ENCODE results near the gene HBP1. TPM values are rescaled to one million over a fixed set of nuclear protein-coding genes. Genes with fewer than 3 reads are reported as not detected.

The HBP1 gene
- total and polyA plus RNA-seq, 2 of the 4 experiments (the other 2 are of a cell fraction) = 27.1 to 69.9 TPM

- TF ChIP-seq SMC3 (IDR thresholded peaks at IDR 0.05; ENCODE audit: low read depth, low read length) = no peak
Observed at GRCh38 chr7:107145067-107145838, 23.6 kb upstream of the HBP1 start (continued).

GRCh38 chr7:107147464-107148393 is 21.1 kb upstream of the HBP1 start:
- H3K4me2 ChIP-seq (ENCODE audit: low read depth, low read length) = no peak overlapping the region
- peak overlapping the region; percentile 57; the same call in 1 of the 2 replicates for H2BK20ac ChIP-seq (ENCODE audit: low read depth, low read length)
- no peak overlapping the region for H3K23ac ChIP-seq (ENCODE audit: low read depth, low read length)
- BruUV-seq (replicated peaks) = no TSS peak
- H3K27ac ChIP-seq (ENCODE audit: insufficient read depth, low read length) = no peak overlapping the region
- peak; percentile 68 for TF ChIP-seq RAD21 (IDR thresholded peaks at IDR 0.05; ENCODE audit: low read length)
- TF ChIP-seq POLR2A (IDR thresholded peaks at IDR 0.05; ENCODE audit: low read depth, low read length) = no peak
- peak; percentile 66 for TF ChIP-seq CTCF (conservative IDR thresholded peaks at IDR 0.05; ENCODE audit: low read depth, low read length)
- peak; percentile 48 for TF ChIP-seq SMC3 (IDR thresholded peaks at IDR 0.05; ENCODE audit: low read depth, low read length)
- TF ChIP-seq RFX5 (IDR thresholded peaks at IDR 0.05; ENCODE audit: low read depth, low read length) = no peak
- TF ChIP-seq MXI1 (IDR thresholded peaks at IDR 0.05; ENCODE audit: borderline replicate concordance, low read depth, low read length) = no peak
- TF ChIP-seq USF2 (IDR thresholded peaks at IDR 0.05; ENCODE audit: low read depth, low read length) = no peak
- no peak for TF ChIP-seq BHLHE40 (IDR thresholded peaks at IDR 0.05; ENCODE audit: low read depth, low read length)
- ChIA-PET POLR2A (ENCODE audit: unreplicated experiment) (interaction anchor here (0.6 kb wide), 1 partner anchor 330 kb away, joined by 3 read pairs; no protein-coding TSS in a partner anchor), CTCF (interaction anchor here (0.5 to 3.2 kb wide), 8 partner anchors 9 to 482 kb away, joined by 3 to 28 read pairs (median 5); no protein-coding TSS in a partner anchor)
- no peak overlapping the region for H3K18ac ChIP-seq (ENCODE audit: low read depth, low read length)
- H3K4ac ChIP-seq (ENCODE audit: low read depth, low read length) = no peak overlapping the region
- no peaks in the 10 kb centered on the region for H3K27me3 ChIP-seq (ENCODE audit: control insufficient read depth, insufficient read depth, low read length)
- peak overlapping the region in 1 of 2 experiments; percentile 9; a peak in 1 of 4 replicates for H4K8ac ChIP-seq (ENCODE audit: low read depth in 2 of 2, low read length in 2 of 2)
- no peak overlapping the region for H3K4me3 ChIP-seq (ENCODE audit: insufficient read depth, low read depth, low read length)
- no peak overlapping the region for H2BK120ac ChIP-seq (ENCODE audit: low read depth, low read length)
- no peaks in the 10 kb centered on the region for H3K9me3 ChIP-seq (ENCODE audit: control insufficient read depth, insufficient read depth, low read length)
- no peak overlapping the region for H4K91ac ChIP-seq (ENCODE audit: insufficient read depth, low read depth, low read length)
- in situ Hi-C loops (cut with MboI; ENCODE audit: low sequenced_read_pairs) (loop anchor here (5.0 to 10.0 kb wide), 3 partner anchors 200 to 973 kb away; no protein-coding TSS in a partner anchor), dilution Hi-C loops (cut with HindIII; ENCODE audit: low sequenced_read_pairs, unreplicated experiment) (no loop called here), intact Hi-C loops (cut with micrococcal nuclease) (loop anchor here (5.0 kb wide), 1 partner anchor 485 kb away; the partner anchor contains the start of gene CCDC71L)
- H3K79me1 ChIP-seq (ENCODE audit: low read depth in 1 of 2, low read length in 2 of 2) = no peaks in the 10 kb centered on the region
- WGBS, 2 experiments (ENCODE audit: extremely low coverage in 2 of 2, insufficient read length in 1 of 2) = no CpG with 5 or more reads among the region's 3 CpGs
- ATAC-seq (ENCODE audit: low read depth) (peak; percentile 86), DNase-seq (peak; percentile 47)
- H3K36me3 ChIP-seq (ENCODE audit: control insufficient read depth, insufficient read depth, low read length) = no peaks in the 10 kb centered on the region
- no peak overlapping the region for H2BK5ac ChIP-seq (ENCODE audit: low read depth, low read length, poor library complexity, severe bottlenecking)
- peaks cover 6% of the 10 kb centered on the region for H3K4me1 ChIP-seq (ENCODE audit: control insufficient read depth, insufficient read depth, low read length)
- H2AK5ac ChIP-seq (ENCODE audit: low read depth, low read length) = no peak overlapping the region
- H2BK15ac ChIP-seq (ENCODE audit: low read depth, low read length) = no peak overlapping the region
- no peak overlapping the region for H2AFZ ChIP-seq (replicated peaks; ENCODE audit: low read length, poor library complexity)
- H3K9me1 ChIP-seq (ENCODE audit: insufficient read depth, low read length) = peaks cover 5% of the 10 kb centered on the region
- no peak overlapping the region for H3K56ac ChIP-seq (ENCODE audit: extremely low read depth, insufficient read depth, low read length)
- H3K14ac ChIP-seq (replicated peaks; ENCODE audit: low read depth, low read length) = 0 out of 2 replicates have a peak overlapping the region, but pooled peaks have one; percentile 16
- H3K9ac ChIP-seq (ENCODE audit: low read depth, low read length) = no peak overlapping the region
- H2AK9ac ChIP-seq (replicated peaks; ENCODE audit: low read depth, low read length, poor library complexity) = no peak overlapping the region
- no peak overlapping the region for H4K5ac ChIP-seq (ENCODE audit: low read depth, low read length)
- H4K20me1 ChIP-seq (ENCODE audit: insufficient read depth, low read length) = no peaks in the 10 kb centered on the region

All from IMR-90 (cell line).